HG02938 (cell line): ENCODE measurements around the gene TBX10.
"Not testable (repeated sequence)": the region's sequence is repeated elsewhere in the genome, so short reads cannot be mapped to it uniquely, and the experiment has no call there.

Experiments
- ATAC-seq: cut with Tn5 transposase; IDR thresholded peaks from one replicate; pipeline ENCODE4 v1.9.1; 2021; ENCODE audit warnings: mild to moderate bottlenecking, moderate library complexity; ENCODE audit not compliant: unreplicated experiment

The TBX10 gene

DNA sequence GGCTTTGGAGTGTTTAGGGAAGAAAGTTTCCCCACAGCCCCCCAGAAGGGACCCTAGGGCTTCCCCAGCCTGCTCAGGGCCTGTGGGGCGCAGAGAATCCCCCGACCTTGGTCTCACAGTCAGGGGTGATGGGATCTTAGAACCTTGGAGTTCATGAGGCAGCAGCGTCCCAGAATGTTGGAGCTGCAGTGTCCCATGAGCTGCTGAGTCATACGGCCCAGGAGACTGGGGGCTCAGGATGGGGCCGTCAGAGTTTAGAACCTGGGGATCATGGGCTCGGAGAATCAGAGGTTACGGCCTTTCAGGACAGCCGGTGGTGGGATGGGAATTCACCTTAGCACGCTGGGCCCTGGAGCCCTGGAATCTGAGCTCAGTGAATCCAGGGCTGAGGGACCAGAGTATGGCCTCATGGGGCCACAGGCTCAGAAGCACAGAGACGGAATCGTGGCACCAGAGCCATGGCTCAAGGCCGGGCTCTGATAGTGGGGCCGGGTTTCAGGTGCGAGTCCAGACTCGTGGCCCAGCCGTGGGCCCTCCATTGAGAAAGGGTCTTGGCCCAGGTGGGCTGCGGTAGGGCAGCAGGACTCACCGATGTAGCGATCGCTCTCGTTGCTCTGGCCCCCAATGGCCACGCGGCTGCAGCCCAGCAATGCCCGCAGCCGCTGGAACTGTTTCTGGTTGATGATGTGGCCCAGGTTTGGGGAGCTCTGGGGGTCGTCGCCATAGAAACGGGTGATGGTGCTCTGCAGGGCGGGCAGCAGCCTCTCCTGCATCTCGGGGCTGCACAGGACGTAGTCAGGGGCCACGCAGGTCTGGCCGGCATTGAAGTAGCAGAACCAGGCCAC is 25.4 kb upstream of the TBX10 start:
- ATAC-seq = no peak

DNA sequence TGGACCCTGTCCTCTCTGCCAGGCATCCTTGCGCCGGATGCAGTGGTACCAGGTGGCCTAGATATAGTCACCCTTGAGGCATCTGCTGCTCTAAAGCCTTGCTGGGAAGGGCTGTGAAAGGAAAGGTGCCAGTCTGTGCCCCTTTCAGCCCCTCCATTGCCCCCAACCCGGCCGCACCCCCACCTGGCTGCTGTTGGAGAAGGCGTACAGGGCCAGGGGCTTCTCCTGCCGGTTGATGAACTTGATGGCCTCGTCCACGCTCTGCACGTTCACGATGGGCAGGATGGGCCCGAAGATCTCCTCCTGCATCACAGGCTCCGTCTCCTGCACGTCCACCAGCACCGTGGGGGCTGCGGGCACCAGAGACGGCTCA is 24.6 kb upstream of the TBX10 start:
- ATAC-seq = no peak

DNA sequence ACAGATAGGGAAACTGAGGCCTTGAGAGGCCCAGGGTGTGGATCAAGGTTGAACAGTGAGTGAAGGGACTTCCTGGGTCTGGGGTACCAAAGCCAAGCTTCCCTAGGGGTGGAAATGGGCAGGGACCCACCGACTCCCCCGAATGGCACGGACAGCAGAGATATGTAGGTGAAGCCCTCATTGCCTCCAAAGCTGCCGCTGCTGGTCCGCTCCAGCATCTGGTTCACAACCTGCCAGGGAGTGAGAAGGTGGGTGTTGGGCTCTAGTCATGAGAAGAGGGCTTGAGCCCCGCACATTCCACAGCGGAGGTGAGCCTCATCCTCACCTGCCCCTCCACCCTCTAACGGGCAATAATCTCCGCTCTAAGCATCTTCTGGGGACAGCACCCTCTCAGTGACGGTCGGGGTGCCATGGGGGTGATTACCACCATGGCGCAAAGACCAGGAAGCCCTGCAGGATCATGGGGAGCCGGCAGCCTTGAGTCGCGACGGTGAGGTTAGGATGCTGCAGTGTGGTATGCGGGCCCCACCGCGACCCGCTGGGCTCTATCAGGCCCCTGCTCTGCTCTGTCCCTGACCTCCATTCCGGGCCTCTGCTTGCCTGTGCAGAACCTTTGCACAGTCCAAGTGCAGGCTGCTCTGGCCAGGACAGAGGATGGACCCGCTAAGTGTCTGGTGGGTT is 24.1 kb upstream of the TBX10 start:
- no peak for ATAC-seq

DNA sequence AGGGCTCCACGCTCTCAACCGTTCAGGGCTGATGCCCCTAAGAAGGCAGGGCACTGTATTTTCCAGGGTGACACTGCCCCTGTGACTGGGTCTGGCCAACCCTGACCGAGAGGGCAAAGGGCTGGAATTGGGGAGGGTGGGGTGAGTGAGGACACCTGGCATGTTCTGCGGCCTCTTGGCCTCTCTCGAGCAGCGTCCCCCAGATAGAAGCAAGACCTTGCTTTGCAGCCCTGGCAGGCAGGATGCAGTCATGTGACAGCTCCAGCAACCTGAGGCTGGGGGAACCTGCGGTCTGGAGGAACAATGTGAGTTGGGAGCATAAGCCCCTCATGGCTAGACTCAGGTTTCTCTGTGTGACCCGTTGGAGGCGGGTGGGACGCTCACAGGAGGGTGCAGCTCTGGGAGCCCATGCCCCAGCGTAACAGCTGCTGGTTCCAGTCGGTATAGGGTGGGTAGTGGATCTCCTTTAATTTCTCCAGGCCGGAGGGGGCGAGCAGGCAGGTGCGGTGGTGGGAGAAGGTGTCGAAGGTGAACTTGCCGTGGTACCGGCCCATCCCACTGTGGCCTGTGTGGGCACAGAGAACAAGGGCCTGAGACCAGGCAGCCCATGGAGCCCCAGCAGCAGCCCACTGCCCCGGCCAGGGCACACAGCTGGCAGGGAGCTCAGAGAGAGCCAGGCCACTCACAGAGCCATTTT is 23.4 kb upstream of the TBX10 start:
- no peak for ATAC-seq

DNA sequence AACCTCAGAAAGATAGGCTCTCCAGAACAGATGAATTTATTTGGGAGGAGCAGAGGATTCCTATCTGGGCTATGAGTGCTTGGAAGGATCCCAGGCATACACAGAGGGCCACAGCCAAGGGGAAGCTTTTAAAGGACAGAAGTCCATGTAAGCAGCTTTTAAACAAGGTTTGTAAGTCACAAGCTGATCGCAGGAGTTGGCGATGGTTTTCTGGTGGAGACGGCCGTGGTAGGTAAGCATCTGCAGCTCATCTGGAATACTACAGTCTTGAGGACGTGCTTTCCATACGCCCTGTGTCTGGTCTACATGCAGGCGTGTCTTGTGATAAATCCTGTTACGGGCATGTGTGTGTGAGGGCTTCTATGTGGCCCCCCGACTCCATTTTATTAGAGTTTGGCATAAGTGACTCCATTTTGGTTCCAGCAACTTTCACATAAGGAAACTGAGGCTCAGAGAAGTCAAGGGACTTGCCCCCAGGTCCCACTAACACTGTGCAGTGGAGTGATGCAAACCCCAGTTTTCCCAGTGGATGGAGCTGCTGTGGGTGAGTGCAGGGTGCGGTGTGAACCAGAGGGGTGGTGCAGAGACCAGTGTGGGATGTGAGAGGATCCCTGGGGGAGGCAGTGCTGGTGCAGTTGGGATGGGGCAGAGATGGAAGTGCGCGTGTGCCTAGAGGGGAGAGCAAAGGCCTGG is 22.7 kb upstream of the TBX10 start:
- no peak for ATAC-seq

DNA sequence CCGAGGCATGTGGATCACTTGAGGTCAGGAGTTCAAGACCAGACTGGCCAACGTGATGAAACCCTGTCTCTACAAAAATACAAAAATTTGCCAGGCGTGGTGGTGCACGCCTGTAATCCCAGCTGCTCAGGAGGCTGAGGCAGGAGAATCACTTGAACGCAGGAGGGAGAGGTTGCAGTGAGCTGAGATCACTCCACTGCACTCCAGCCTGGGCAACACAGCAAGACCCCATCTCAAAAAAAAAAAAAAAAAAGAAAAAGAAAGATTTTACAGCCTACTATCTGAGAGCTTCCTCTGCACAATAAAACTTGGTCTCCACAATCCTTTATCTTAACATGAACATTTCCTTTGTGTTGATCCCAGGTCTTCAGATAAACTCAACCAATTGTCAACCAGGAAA is 21.2 kb upstream of the TBX10 start:
- ATAC-seq = not testable (repeated sequence)

DNA sequence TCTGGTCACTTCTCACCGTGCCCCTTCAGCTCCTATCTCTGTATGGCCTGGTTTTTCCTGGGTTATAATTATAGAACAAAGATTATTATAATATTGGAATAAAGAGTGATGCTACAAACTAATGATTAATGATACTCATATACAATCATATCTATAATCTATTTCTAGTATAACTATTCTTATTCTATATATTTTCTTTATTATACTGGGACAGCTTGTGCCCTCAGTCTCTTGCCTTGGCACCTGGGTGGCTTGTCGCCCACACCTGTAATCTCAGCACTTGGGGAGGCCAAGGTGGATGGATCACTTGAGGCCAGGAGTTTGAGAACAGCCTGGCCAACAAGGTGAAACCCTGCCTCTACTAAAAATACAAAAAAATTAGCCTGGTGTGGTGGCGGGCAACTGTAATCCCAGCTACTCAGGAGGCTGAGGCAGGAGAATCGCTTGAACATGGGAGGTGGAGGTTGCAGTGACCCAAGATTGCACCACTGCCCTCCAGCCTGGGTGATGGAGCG is 20.1 kb upstream of the TBX10 start:
- not testable (repeated sequence) for ATAC-seq

DNA sequence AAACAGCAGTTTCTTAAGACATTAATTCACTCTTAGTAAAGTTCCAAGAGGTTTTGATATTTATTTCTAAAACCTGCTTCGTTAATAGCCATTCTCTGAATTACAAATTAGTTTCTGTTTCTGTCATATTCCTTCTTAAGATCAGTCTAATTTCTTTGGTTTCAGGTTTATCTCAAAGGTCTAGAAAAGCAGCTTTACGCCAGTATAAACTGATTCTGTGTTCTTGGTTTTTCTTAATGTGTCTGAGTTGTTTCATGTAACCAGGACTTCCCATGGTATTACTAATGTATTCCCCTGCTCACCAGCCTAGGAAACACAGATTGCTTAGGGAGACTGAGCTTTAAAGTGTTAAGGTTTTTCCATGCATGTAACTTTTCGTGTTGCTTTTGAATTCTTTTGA is 17.7 kb upstream of the TBX10 start:
- no peak for ATAC-seq

DNA sequence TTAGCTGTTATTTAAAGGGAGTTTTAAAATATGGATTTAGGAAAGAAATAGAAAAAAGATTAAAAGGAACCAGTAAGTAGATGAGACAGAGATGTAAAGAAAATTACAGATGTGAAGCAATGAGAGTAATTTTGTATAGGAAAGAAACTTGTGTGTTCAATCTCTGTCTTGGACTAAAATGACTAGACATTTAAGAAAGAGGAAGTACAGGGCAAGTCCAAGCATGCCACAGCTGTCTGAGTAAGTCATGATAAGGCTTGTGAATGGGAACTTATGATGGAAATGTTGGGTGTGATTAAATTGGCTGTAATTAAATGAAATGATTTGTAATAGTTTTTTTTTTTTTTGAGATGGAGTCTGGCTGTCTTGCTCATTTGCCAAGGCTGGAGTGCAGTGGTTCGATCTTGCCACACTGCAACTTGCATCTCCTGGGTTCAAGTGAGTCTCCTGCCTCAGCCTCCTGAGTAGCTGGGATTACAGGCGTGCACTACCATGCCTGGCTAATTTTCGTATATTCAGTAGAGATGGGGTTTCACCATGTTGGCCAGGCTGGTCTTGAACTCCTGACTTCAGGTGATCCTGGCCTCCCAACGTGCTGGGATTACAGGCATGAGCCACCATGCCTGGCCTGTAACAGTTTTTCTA is 16.8 kb upstream of the TBX10 start:
- no peak for ATAC-seq

DNA sequence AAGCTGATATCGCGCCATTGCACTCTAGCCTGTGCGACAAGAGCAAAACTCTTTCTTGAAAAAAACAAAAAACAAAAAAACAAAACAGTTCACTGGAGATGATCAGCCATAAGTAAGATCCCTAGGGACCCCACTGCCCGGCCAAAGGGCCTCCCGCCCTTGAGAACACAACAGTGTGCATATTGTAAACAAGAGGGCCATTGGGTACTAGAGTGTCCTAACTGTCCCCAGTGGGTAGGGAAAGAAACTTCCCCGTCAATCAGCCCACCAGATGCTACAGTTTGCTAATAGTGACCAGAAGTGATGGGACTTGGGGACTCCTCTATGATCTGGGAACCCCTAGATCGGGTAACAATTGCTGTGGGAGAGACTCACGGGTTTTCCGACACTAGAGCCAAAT is 14.7 kb upstream of the TBX10 start:
- no peak for ATAC-seq

DNA sequence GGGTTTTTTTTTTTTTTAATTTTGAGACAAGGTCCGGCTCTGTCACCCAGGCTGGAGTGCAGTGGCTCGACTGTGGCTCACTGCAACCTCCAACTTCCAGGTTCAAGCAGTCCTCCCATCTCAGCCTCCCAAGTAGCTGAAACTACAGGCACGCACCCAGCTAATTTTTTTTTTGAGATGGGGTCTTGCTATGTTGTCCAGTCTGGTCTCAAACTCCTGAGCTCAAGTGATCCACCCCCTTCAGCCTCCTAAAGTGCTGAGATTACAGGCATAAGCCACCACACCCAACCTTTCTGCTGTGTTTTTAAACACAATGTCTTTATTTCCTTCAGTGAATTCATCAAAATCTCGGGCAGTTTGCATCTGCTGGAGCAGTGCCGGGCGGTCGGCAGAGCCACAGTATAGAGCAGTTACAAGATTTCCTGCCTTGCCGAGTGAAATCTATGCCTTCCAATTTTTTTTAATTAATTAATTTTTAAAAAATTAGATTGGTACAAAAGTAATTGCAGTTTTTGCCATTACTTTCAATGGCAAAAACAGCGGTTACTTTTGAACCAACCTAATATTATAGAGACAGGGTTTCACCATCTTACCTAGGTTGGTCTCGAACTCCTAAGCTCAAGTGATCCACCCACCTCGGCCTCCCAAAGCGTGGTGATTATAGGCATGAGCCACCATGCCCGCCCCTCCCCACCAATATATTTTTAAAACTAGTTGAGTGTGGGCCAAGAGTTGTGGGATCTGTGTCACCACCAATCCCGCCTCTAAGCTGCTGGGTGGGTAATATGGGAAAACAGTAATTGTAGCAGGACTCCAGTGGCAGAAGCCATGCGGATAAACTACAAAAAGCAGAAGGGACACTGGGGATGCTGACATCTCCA is 13.6 kb upstream of the TBX10 start:
- no peak for ATAC-seq

DNA sequence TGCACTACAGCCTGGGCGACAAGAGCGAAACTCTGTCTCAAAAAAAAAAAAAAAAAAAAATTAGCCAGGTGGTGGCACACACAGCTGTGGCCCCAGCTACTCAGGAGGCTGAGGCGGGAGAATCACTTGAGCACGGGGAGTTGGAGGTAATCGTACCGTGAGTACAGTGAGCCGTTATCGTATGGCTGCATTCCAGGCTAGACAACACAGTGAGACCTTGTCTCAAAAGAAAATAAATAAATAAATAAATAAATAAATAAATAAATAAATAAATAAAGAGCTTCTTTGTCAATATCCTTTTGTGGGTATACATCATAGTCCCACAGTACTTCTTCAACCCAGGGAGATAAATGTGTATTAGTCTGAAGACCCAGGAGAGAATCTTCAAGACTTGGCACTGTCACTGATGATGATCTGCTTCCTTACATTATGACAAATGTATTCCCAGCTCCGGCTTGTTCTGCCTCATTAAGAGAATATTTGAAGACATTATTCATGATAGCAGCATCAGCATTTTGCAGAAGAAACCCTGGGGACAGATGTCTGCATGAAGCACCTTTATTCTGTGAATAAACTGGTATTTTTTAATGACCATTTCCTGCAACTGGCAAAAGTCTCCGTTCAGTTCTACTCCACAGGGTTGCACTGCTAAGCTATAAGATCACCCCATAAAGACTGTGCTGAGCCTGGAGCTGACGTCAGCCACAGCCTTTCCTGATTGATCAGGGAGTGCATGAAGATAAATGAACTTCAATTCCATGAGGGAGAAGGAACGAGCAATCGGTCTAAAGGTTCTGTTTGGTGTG is 12.6 kb upstream of the TBX10 start:
- ATAC-seq = no peak

DNA sequence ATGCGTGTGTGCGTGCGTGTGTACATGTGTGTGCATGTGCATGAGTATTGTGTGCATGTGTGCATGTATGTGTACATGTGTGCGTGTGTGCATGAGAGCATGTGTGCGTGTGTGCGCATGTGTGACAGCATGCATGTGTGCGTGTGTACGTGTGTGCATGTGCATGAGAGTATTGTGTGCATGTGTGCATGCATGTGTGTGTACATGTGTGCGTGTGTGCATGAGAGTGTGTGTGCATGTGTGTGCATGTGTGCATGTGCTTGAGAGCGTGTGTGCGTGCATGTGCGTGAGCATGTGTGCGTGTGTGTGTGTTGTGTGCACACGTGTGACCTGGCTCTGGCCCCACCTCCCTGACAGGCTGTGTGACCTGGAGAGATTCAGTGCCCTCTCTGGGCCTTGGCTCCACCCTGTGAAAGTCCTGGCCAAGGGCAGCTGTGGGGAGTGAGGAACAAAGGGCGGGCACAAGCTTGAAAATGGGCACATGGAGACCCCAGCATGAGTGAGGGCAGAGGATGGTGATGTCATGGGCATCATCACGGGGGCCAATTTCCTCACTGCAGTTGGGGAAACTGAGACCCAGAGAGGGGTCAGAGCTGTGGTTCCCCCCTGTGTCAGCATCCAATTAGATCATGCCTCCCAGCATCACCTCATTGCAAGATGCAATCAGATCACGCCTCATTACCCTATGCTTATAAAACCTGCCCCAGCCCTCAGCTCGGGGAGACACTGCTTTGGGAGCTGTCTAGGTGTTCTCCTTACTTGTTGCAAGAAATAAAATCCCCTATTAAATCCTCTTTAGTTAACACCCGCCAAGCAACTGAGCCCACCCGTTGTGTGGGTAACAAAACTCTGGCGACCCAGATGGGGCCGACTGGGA is 10.3 kb upstream of the TBX10 start:
- no peak for ATAC-seq

DNA sequence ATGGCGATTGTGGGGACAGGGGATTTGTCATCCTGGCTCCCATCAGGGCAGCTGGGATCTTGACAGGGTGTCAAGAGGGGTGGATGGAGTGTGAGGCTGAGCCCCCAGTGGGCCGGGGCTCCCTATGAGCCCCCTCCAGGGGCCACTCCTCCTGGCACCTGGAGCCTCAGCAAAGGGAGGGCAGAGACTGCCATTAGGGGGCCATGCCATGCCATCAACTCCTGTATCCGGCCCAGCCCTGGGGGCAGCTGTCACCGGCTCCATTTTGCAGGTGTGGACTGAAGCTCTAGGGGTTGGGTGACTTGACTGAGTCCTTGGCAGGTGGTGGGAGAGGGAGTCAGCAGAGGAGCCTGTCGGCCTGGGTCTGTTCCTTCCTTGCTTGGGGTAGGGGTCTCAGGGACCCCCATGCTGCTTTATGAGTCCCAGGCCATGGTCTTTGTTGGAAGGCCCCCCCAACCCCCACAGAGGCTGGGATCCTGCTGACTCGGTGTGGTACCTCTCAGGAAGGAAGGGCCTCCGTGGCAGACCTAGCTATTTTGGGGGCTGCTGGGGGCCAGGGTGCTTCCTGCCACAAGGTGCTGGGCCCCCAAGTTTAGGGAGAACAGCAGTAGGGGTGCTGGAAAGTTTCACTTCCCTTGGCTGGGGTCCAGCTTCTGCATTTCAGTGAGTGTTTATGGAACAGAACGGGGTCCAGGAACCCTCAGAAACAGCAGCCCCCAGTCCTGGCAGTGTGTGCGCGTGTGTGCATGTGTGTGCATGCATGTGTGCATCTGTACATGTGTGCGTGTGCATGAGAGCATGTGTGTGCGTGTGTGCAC is 9.4 kb upstream of the TBX10 start:
- no peak for ATAC-seq

DNA sequence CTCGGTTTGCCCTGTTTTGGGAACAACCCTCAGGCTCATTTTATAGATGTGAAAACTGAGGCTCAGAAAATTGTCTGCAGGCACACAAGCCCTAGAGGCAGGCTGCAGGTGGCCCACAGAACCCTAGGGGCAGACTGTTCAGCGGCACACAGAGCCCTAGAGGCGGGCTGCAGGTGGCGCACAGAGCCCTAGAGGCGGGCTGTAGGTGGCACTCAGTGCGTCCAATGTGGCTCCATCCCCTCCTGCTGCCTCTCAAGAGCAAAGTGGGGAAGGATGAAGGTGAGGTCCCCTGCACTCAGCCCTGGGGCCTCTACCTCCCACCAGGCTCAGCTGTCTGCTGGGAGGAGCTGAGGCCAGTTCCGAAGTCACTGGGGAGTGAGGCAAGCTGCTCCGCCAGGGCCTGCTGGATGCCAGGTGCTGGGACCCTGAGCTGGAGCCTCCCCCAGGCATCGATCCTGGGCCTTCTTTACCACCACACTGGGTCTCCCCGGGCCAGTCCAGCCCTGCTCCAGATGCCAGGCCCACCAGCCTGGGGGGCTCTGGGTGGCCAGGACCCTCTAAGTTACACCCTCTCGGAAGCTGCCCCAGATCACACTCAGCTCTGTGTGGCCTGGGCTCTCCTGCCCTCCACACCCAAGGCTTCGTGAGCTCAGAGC is 8.7 kb upstream of the TBX10 start:
- ATAC-seq = no peak

DNA sequence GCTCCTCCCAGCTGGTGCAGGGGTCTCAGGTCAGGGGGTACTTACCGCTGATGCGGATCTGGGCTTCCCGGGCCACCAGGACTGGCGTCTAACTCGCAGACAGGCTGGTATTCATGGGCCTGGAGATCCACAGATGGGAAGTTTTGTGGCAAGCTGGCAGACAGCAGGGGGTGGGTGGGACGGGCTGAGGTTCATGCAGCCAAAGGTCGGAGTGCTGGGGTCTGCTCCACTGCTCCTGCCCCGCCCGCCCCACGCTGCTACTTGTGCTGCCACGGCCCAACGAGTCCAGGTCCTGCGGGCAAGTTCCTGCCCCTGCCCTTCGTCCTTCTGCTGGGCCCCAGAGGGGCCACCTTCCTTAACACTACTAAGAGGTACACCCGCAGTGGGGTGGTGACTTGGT is 7.9 kb upstream of the TBX10 start:
- ATAC-seq = no peak
